Peyer's patch (tissue), 4 donors: ENCODE results near the gene ACOT6.

ENCODE experiments used
- CTCF ChIP-seq, 6 experiments: fragments of 450-650 bp in 4 of 6; fragments of 200-600 bp in 2 of 6; sonication (generic) in 1 of 6; IDR thresholded peaks; one replicate each; pipeline ENCODE4 v1.5.1; 2017 to 2019; ENCODE audit warnings: antibody characterized with exemption in 6 of 6, mild to moderate bottlenecking in 3 of 6, moderate library complexity in 1 of 6
- POLR2A ChIP-seq, 2 donors: fragments of 450-650 bp; IDR thresholded peaks; one replicate each; pipeline ENCODE4 v1.5.1; 2017; ENCODE audit warnings: antibody characterized with exemption in 2 of 2, mild to moderate bottlenecking in 2 of 2, moderate library complexity in 2 of 2

GRCh38 chr14:73663548-73664212 is 51.4 kb downstream of the ACOT6 start:
- TF ChIP-seq CTCF (IDR thresholded peaks at IDR 0.05) (no peak), POLR2A (IDR thresholded peaks at IDR 0.05) (no peak)
